ENCODE results near the gene AK8.

The AK8 gene

DNA sequence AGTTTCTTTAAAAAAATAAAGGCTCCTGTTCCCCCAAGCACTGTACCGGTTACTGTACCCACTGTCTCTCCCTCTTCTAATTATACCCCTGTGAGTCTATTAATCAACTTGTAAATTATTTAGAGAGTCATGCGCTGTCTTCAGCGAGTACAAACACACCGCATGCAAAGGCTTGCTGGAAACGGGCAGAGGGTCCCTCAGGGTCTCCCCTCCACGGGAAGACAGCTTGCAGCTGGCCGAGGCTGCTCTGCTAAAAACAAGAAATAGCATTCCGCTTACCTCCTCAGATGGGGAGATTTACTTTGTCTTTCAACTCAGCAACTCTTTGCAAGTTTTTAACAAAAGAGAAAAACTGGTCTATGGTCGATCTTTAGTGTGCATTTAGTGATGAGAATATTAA lies 71.8 kb downstream of the AK8 start:
- Histone ChIP-seq H3K4me2 (ENCODE audit: low read length) (no peak overlapping the region), H3K27ac (ENCODE audit: low read depth, low read length, poor library complexity, severe bottlenecking) (no peak overlapping the region)
- no peak for TF ChIP-seq EZH2 (IDR thresholded peaks at IDR 0.05; ENCODE audit: borderline replicate concordance, low read length)
- TF ChIP-seq, protein P1, sequence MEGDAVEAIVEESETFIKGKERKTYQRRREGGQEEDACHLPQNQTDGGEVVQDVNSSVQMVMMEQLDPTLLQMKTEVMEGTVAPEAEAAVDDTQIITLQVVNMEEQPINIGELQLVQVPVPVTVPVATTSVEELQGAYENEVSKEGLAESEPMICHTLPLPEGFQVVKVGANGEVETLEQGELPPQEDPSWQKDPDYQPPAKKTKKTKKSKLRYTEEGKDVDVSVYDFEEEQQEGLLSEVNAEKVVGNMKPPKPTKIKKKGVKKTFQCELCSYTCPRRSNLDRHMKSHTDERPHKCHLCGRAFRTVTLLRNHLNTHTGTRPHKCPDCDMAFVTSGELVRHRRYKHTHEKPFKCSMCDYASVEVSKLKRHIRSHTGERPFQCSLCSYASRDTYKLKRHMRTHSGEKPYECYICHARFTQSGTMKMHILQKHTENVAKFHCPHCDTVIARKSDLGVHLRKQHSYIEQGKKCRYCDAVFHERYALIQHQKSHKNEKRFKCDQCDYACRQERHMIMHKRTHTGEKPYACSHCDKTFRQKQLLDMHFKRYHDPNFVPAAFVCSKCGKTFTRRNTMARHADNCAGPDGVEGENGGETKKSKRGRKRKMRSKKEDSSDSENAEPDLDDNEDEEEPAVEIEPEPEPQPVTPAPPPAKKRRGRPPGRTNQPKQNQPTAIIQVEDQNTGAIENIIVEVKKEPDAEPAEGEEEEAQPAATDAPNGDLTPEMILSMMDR (IDR thresholded peaks at IDR 0.05; ENCODE audit: low read length) = no peak

DNA sequence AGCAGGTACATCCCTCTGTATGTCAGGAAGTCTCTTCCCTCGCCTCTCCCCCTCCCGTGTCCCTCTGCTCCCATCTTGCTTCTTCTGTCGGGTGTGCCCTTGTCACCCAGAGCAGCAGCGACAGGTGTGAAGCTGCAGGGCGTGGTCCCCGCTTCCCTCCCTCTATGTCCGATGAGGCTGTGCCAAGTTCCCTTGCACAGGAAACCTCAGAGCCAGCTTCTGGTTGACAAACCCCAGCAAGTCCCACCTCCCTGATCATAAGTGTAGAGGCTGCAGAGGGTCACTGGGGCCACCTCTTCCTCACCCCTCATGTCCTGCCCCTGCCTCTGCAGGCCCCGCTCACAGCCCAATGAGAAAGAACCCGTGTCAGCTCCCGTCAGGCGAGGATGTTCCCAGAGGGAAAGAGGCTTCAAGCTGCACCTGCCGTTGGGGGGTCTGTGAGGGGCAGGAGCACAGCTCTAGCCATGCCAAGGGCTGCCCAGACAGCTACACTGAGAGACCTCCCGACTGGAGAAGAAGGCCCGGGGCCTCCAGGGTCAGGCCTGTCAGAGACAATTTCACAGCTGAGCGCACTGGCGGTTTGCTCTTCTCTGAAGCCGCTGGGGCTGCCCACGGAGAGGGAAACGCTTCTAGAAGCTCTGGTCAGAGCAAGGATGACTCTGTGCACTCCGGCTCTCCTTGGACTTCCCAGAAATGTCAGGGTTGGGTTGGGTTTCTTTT lies 73.3 kb downstream of the AK8 start:
- Histone ChIP-seq H3K79me2 (ENCODE audit: insufficient read depth, low read length) (no peaks in the 10 kb centered on the region), H3K4me3 (ENCODE audit: low read depth, low read length, poor library complexity, severe bottlenecking) (no peak overlapping the region), H4K20me1 (ENCODE audit: insufficient read depth, low read length) (no peaks in the 10 kb centered on the region), H3K4me2 (ENCODE audit: low read length) (no peak overlapping the region), H3K9ac (ENCODE audit: low read length) (no peak overlapping the region), H3K9me3 (ENCODE audit: low read length) (no peaks in the 10 kb centered on the region), H3K9me2 (ENCODE audit: low read depth, low read length) (no peaks in the 10 kb centered on the region), H3K27ac (ENCODE audit: low read depth, low read length, poor library complexity, severe bottlenecking) (no peak overlapping the region), H2AFZ (ENCODE audit: low read length) (no peak overlapping the region), H3F3A (ENCODE audit: insufficient read depth, low read length) (no peaks in the 10 kb centered on the region), H3K4me1 (ENCODE audit: insufficient read depth, low read length, severe bottlenecking) (no peaks in the 10 kb centered on the region), H3K27me3 (ENCODE audit: insufficient read depth, low read length) (no peaks in the 10 kb centered on the region), H3K36me3 (ENCODE audit: insufficient read depth, low read length) (no peaks in the 10 kb centered on the region)
- TF ChIP-seq EZH2 (IDR thresholded peaks at IDR 0.05; ENCODE audit: borderline replicate concordance, low read length) = no peak

More for the DNA sequence above, 71.8 kb downstream of the AK8 start:
- Histone ChIP-seq H3K4me3 (ENCODE audit: low read depth, low read length, poor library complexity, severe bottlenecking) (no peak overlapping the region), H3K36me3 (ENCODE audit: insufficient read depth, low read length) (no peaks in the 10 kb centered on the region), H3K9me3 (ENCODE audit: low read length) (no peaks in the 10 kb centered on the region), H2AFZ (ENCODE audit: low read length) (no peak overlapping the region), H3F3A (ENCODE audit: insufficient read depth, low read length) (no peaks in the 10 kb centered on the region), H3K9me2 (ENCODE audit: low read depth, low read length) (no peaks in the 10 kb centered on the region), H4K20me1 (ENCODE audit: insufficient read depth, low read length) (no peaks in the 10 kb centered on the region), H3K4me1 (ENCODE audit: insufficient read depth, low read length, severe bottlenecking) (no peaks in the 10 kb centered on the region), H3K27me3 (ENCODE audit: insufficient read depth, low read length) (no peaks in the 10 kb centered on the region; the same call in 1 of the 2 replicates), H3K9ac (ENCODE audit: low read length) (no peak overlapping the region), H3K79me2 (ENCODE audit: insufficient read depth, low read length) (no peaks in the 10 kb centered on the region)

DNA sequence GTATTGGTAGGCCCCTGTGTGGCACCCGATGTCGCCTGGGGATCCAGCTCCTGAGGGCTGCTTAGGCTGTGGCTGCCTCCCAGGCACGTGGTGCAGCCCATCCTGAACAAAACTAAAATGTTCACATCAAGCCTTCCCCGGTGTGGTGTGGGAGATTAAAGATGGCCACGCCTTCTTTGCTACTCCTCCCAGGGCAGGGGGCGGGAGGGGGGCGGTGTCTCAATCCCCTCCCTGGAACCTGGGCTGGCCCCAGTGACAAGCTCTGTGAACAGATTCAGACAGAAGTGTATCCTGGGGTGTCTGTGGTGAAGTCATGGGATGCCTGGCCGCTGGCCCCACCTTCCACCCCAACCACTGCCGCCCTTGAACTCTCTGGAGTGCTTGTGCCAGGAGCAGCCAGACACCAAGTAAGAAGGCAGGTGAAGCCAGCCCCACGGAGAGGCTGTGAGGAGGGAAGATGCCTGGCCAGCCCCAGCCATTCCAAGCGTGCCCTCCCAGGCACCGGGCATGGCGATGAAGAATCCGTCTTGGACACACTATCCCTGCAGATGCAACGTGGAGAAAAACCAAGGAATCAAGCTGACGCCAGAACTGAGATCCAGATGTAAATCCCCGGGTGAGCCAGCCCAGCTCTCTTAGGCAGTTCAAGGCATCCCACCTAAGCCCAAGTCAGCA lies 75.8 kb downstream of the AK8 start:
- no peak overlapping the region for H3K9ac ChIP-seq (ENCODE audit: low read length)
- H2AFZ ChIP-seq (ENCODE audit: low read length) = no peak overlapping the region
- TF ChIP-seq, protein P1 (IDR thresholded peaks at IDR 0.05; ENCODE audit: low read length) = no peak
- TF ChIP-seq EZH2 (IDR thresholded peaks at IDR 0.05; ENCODE audit: borderline replicate concordance, low read length) = no peak

More for the DNA sequence above, 75.8 kb downstream of the AK8 start:
- Histone ChIP-seq H3K4me1 (ENCODE audit: insufficient read depth, low read length, severe bottlenecking) (no peaks in the 10 kb centered on the region), H3K27me3 (ENCODE audit: insufficient read depth, low read length) (no peaks in the 10 kb centered on the region), H3K79me2 (ENCODE audit: insufficient read depth, low read length) (no peaks in the 10 kb centered on the region), H4K20me1 (ENCODE audit: insufficient read depth, low read length) (no peaks in the 10 kb centered on the region), H3K36me3 (ENCODE audit: insufficient read depth, low read length) (no peaks in the 10 kb centered on the region), H3K4me3 (ENCODE audit: low read depth, low read length, poor library complexity, severe bottlenecking) (no peak overlapping the region), H3K27ac (ENCODE audit: low read depth, low read length, poor library complexity, severe bottlenecking) (no peak overlapping the region), H3K9me2 (ENCODE audit: low read depth, low read length) (no peaks in the 10 kb centered on the region), H3F3A (ENCODE audit: insufficient read depth, low read length) (no peaks in the 10 kb centered on the region), H3K4me2 (ENCODE audit: low read length) (no peak overlapping the region), H3K9me3 (ENCODE audit: low read length) (no peaks in the 10 kb centered on the region)

Measured in OCI-LY1 (cell line).